GM12892 (cell line): ENCODE results near the gene DLGAP1.

Experiments
- DNase-seq: peaks from one replicate; pipeline ENCODE4 v3.0.0; 2011; ENCODE audit not compliant: insufficient read length
- FAIRE-seq: peaks from 2 replicates; lab custom pipeline; 2011; peaks lifted over from hg19 to GRCh38; lab: Jason Lieb, UNC
- POLR2A ChIP-seq: IDR thresholded peaks from 2 replicates; pipeline ENCODE4 v1.6.1; 2011; ENCODE audit warnings: low read depth, low read length, control low read depth
- POLR2AphosphoS5 ChIP-seq: IDR thresholded peaks from 2 replicates; pipeline ENCODE4 v1.6.1; 2011; ENCODE audit warnings: low read depth, low read length, control low read depth
- TAF1 ChIP-seq: IDR thresholded peaks from 2 replicates; pipeline ENCODE4 v1.6.1; 2011; ENCODE audit warnings: low read depth, mild to moderate bottlenecking, control low read depth, low read length, borderline replicate concordance

Gene DLGAP1

DNA sequence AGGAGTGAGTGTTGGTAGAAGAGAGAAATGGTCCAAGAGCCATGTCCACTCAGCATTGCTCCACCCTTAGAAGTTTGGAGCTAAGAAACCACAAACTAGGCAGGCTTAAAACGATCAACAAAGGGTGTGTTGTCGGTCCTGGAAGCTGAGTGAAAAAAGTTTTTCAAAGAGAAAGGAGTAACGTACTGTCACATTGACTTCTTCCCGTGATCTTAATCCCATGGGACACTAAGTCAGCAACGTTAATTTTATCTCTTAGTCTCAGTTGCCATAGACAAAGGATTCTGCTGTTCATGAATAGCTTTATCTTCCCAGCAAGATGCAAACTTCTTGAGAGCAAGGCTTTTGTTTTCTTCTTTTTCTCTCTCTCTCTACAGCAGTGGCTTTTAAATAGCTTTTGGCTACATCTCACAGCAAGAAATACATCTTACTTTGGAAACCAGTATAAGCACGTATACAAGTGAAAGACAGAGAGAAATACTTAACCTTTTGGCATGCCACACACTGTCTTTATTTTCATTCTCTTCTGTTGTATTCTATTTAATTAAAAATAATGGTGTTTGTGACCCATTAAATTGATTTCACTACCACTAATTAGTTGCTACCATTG, 627.8 kb downstream of the DLGAP1 start:
- no peak for DNase-seq
- TF ChIP-seq TAF1 (no peak), POLR2A (no peak), POLR2AphosphoS5 (no peak)
- FAIRE-seq, result no peak

DNA sequence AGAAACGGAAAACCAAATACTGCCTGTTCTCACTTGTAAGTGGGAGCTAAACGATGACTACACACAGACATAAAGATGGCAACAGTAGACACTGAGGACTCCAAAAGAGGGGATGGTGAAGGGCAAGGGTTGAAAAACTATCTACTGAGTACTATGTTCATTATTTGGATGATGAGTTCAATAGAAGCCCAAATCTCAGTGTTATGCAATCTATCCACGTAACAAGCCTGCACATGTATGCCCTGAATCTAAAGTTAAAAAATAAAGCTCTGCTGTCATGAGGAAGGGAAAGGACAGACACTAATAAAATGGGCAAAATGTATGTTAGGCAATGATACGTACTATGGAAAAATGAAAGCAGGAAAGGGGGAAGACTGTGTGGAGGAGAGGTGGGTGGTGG, 629.1 kb downstream of the DLGAP1 start:
- no peak for TF ChIP-seq TAF1
- no peak for TF ChIP-seq POLR2A
- TF ChIP-seq POLR2AphosphoS5, result no peak
- DNase-seq, result no peak
- no peak for FAIRE-seq

DNA sequence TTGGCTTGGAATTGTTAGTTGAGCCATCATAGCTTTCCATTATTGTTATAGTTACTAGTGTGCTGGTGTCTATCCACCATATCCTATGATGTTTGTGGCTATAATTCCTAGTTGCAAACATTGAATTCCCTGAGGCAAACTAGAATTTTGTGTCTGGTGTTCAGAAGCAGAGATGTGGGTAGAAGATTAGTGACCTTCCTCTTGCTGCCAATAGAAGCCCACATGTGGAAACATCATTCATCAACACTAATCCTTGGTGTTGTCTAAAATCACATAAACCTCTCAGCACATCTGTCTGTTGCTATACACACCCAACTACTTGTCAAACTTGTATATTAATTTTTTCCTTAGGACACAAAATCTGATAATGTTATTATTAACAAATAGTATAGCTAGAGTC, 631.0 kb downstream of the DLGAP1 start:
- DNase-seq (no peak), FAIRE-seq (no peak)
- TF ChIP-seq TAF1 (no peak), POLR2AphosphoS5 (no peak), POLR2A (no peak)

DNA sequence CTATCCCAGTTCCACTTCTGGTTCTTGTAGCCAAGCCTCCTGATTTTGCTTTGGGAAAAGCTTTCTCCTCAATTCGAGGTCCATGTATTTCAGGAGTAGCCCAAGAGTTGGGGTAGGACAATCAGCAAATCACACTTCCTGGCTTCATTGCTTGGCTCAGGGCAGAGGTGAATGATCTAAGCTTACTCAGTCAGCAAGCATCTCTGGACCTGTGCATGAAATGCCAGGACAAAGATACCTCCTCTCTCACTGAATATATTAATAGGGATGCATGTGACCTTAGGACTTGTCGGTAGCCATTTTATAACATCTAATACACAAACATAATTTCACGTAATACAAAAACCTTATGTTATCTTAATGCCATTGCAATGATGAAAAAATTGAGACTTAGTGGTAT, 632.0 kb downstream of the DLGAP1 start:
- no peak for FAIRE-seq
- no peak for DNase-seq
- TF ChIP-seq POLR2A, result no peak
- TF ChIP-seq TAF1, result no peak
- TF ChIP-seq POLR2AphosphoS5, result no peak

DNA sequence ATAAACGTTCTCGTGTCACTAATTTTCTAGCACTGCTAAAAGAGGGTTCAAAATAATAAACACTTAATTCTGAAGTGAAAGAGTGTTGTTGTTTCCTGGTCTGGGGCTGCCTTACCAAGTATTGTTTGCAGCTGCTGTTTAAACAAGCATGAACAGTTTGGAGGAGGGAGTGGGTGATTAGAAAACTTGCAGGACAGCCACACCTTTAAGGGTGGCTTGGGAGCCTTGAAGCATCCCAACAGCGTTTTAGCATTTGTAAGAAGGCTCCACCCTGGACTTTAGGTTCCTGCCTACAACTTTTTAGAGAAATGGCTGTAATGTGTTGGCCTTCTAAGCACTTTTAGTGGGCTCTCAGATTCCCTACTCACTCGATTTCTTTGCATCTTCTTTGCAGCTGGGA, 633.6 kb downstream of the DLGAP1 start:
- DNase-seq (no peak), FAIRE-seq (no peak)
- TF ChIP-seq TAF1 (no peak), POLR2A (no peak), POLR2AphosphoS5 (no peak)

DNA sequence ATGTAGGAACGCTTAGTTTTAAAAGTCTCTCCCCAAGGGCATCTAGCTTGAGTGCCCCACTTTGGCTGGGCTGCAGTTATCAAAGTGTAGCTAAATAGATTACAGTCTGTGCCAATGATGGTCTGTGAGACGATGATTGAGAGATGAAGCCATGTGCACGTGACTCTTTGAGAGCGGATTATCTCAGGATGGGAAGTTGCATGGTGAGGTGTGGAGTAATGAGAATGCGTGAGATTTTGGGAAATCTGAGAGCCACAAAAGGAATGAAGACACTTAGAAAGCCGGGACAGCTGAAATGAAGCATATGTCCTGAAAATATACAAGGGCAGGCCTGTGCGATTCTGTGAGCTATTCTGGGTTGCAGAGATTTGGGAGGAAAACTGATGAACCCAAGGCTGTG, 635.1 kb downstream of the DLGAP1 start:
- TF ChIP-seq TAF1 (no peak), POLR2A (no peak), POLR2AphosphoS5 (no peak)
- FAIRE-seq (no peak), DNase-seq (no peak)

DNA sequence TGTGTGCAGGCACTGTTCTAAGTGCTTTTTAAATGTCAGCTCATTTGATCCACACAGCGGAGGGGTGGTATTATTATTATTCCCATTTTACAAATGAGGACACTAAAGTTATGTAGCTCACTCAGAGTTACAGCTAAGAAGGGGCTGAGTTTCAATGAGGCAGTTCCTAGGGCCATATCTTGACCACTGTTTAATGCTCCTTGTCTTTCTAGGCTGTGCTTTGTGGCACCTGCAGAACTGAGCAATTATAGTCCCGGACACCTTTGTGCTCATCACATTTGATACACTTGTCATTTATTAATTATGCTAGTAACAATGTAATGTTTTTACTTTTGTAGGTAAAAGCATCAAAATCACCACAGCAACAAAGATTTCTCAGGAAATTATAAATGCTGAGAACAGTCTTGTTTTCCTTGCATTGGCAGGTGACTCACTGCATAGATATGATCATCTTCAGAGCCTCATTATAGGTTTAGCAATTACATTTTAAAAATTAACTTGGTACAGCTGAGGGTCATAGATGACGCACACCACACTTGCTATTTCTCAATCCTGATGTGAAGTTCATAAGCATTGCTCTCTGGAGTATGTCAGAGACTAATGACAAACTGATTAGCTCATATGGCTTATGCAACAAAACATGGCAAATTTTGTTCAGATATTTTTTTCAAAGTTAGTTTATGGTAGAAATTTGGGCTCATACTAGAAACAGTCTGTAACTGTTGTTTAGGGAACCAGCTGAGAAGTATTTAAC, 638.3 kb downstream of the DLGAP1 start:
- DNase-seq (no peak), FAIRE-seq (no peak)

DNA sequence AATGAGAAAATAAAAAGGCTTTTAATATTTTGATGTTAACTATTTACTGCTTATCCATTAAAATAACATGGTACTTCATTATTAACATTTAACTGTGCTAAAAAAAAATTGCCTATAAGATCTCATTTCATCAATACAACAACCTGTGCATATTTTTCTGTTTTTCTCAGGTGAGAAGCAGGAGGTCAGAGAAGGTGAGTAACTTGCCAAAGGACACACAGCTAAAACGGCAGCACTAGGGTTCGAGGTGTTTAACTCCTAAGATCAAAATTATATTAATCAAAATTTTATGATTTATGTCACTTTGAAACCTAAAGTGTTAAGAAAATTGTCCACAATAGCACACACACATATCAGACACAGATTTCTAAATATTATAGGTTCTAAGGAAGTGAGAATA, 639.1 kb downstream of the DLGAP1 start:
- TF ChIP-seq POLR2A (no peak), POLR2AphosphoS5 (no peak), TAF1 (no peak)
- no peak for DNase-seq

More for the DNA sequence above, 638.3 kb downstream of the DLGAP1 start:
- TF ChIP-seq TAF1, result no peak
- no peak for TF ChIP-seq POLR2AphosphoS5
- no peak for TF ChIP-seq POLR2A

DNA sequence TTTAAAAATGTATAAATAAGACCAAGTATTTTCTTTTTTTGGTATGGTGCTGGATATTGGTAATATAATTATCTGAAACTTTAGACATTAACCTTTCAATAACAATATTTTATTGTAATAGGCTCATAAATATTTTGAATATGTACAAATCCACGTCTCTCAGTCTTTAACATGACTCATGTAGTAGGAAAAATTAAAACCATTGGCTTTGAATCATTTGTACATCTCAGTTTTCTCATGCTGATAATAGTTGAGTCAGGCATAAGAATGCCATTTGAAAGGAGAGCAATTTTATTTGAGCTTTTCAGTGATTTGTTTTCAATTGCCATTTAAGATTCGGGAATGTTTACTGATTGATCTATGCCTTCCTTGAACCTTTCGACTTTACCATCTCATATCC, 640.3 kb downstream of the DLGAP1 start:
- TF ChIP-seq POLR2A (no peak), POLR2AphosphoS5 (no peak), TAF1 (no peak)
- DNase-seq (no peak), FAIRE-seq (no peak)

More for the DNA sequence above, 639.1 kb downstream of the DLGAP1 start:
- FAIRE-seq, result no peak

DNA sequence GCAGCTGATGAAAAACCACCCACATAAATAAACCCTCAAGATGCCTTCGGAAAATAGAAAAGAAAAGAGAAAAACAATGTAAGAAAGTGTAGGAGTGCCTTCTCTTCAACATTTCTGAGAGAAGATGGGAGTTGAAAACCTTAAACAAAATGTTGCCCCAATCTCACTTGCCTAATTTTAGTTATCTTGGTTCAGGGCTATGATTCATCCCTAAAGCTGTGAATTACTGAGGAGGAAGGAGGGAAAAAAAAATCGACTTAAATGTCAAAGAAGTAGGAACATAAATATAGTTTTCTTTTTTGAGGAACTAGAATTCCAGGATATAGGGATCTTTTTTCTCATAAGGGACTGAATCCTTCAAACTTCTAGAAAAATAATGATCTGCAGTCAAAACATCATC, 644.8 kb downstream of the DLGAP1 start:
- no peak for DNase-seq
- no peak for TF ChIP-seq POLR2AphosphoS5
- TF ChIP-seq TAF1, result no peak
- TF ChIP-seq POLR2A, result no peak
- FAIRE-seq, result no peak

DNA sequence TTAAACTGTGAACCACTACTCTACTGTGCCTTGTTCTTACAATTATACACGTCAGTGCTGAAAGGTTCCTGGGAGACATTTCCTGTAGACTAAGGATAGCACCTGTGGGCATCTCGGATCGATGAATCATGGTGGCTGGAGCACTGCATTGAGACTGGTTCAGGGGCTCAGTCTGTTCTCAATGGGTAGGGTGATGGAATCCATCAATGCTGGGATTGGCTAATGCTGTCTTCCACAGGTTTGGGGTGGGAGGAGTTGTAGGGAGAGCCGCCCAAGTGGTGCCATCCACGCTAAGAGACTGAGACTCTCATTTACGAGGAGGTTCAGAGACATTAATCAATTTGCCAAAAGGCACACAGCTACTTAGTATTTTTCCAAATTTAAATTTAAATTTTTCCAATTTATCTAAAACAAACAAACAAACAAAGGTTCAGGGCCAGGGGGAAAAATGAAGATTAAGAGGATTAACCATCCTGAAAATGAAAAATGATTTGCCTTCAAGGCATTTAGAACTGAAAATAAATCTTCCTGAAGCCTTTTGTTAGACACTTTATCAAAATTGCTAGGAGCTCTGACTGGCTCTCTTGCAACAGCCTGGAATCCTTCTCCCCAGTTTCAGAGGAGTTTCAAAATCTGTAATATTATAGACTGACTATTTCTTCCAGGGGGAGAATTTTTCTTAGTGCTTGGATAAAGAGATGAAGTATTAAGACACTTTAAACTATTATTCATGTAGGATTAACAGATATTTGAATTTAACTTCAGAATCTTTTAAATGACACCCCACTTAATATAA, 645.9 kb downstream of the DLGAP1 start:
- DNase-seq (no peak), FAIRE-seq (no peak)
- no peak for TF ChIP-seq POLR2AphosphoS5
- TF ChIP-seq POLR2A, result no peak
- no peak for TF ChIP-seq TAF1
